LoVo (cell line): ENCODE data around the gene VPS4B.
"Not testable (repeated sequence)": the region's sequence is repeated elsewhere in the genome, so short reads cannot be mapped to it uniquely, and the experiment has no call there.

Experiments used
- DNase-seq: peaks from one replicate; pipeline ENCODE4 v3.0.0-alpha.2; 2016; ENCODE audit warnings: low spot score

Gene VPS4B

DNA sequence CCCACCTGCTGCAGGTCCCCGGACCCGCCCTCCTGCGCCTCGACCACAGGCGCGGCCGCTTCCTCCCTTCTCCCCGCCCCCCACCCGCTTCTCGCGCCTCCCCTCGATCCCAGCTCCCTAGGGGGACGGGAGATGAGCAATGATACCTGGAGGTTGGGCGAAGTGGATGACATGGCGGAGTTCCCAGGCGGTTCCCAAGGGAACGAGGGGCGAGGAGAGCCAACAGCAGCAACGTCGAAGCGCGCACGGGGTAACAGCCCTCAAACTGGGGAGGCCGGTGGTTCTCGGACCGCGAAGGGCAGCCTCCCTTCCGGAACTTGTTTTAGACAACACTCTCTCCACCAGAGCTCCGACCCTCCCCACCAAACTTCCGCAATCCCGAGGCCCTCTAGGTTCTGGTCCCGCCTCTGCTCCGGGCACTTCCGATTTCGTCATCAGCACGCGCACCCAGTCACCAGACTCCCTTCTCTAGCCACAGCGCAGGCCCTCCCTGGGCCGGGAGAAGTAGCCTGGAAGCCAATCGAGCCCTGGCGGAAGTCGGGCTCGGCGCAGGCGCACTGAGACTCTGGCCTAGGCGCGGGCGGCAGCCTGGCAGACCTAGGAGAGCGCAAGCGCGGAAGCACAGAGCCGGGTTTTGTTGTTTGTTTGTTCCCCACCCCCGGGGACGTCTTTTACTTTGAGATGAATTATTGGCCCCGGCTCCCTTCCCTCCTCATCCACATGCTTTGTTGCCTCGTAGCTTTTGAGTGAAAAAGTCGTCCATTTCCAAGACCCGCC, at the start of gene VPS4B:
Gene VPS4B, minus strand, starts transcription at position 390 of the 777 bp plus-strand sequence. Its CDS starts 217 bp downstream, at position 173.
- DNase-seq = peak; percentile 99

DNA sequence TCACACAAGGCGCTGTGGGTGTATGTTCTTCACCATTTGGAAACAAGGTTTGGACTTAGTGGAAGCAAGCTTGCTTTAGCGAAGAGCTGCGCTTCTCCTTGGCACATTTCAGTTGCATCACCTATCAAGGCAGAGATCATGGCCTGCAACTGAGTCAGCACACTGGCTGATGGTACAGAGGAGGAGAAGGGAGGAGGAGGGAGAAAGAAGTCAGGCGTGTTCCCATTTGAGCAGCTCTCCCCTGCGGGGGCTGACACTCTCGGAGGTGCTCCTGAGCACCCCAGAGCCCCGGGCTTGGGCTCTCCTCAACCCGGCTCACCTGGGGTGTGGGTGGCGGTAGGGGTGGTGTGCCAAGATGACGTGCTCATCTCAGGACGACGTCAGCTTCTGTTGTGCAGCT, 48.5 kb upstream of the VPS4B start:
- DNase-seq = no peak

DNA sequence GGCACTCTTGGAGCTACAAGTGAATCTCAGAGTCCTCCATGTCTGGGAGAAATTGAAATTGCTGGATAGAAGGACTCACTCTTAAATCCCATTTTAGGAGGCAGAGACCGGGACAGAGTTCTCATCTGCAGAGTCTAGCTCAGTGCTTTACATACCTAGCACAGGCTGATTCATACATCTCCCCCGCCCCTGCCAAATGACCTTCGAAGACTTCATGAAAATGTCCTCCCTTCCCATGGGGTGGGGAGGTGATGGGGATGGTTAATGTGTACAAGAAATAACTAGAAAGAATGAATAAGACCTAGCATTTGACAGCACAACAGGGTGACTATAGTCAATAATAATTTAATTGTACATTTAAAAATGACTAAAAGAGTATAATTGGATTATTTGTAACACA, 46.3 kb upstream of the VPS4B start:
- DNase-seq = no peak

DNA sequence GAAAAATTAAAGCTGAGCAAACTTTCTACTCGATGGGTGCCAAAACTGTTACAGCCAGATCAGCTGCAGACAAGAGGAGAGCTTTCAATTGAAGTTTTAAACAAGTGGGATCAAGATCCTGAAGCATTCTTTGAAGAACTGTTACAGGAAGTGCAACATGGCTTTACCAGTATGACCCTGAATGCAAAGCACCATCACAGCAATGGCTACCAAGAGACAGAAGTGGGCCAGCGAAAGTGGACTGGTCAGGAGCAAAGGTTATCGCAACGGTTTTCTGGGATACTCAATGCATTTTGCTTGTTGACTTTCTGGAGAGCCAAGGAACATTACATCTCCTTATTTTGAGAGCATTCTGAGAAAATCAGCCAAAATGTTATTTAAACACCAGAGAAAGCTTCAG, 45.4 kb upstream of the VPS4B start:
- DNase-seq = no peak

DNA sequence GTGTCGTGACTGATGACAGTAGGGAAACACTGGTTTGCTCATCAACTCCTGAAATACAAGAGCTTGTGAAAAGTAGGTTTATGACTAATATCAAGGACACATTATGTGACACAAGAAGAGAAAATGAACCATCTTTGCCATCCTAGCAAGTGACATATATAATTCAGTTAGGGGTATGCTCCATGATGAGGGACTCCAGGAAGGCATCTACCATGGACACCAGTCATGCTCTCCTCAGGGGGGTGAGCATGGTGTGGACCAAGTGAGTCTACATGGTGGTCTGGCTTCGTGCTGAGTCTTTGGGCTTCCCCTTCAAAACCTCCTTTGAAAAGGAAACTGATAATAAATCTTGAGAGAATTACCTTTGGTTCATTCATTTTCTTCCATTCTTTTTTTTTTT, 42.8 kb upstream of the VPS4B start:
- DNase-seq = no peak

DNA sequence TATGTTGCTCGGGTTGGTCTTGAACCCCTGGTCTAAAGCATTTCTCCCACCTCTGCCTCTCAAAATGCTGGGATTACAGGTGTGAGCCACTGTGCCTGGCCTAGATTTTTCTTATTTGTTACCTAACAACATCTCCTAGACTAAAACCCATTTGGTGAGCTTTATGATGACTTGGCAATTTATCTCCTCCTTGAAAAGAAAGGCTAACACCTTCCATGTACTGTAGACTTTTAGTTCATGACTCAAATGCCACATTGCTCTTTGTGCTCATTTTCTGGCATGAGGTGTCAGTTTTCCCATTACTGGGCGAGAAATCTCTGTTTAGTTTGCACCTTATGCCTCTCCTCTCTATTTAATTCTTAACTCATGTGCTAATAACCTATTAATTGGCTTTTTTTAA, 42.2 kb upstream of the VPS4B start:
- DNase-seq = no peak

DNA sequence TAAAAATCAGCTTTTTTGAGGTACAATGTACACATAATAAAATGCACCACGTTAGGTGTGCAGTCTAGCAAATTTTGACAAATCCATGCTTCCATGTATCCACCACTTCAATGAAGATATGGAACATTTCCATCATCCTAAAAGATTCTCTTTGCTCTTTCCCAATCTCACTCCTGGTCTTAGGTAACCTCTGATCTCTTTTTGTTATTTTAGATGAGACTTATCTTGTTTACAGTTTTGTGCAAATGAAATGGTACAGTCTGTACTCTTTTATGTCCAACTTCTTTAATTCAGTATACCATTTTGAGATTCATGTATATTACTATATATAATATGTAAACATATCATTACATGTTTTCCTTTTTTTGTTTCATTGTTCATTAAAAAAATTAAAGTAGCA, 38.1 kb upstream of the VPS4B start:
- DNase-seq = no peak

DNA sequence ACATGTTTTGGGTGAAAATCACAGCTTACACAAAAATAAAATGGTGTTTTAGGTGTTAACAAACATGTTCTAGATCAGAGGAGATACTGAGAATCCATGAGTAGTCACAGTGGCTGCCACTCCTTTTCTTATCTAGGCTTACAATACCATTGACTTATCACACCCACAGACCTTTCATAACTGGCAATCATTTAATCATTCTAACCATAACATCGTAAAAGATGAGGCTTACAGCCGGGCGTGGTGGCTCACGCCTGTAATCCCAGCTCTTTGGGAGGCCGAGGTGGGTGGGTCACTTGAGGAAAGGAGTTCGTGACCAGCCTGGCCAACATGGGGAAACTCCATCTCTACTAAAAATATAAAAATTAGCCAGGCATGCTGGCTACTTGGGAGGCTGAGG, 35.7 kb upstream of the VPS4B start:
- DNase-seq = peak; percentile 79

DNA sequence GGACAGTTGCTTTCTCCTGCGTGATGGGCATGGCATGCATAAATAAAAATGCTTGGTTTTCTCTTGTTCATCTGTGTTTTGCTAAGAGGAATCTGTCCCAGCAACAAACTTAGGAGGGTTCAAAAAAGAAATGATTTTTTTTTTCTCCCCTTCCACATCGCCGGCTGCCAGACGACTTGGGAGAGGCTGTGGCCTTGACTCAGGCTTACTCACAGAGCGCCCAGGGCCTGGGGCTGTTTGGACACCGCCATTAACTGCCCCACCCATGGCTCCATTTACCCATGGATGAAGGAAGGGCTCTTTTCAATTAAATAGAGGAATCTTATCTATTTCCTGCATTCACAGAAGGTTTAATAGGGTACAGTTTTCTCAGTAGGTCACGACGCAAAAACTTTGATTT, 32.2 kb upstream of the VPS4B start:
- DNase-seq = peak; percentile 89

DNA sequence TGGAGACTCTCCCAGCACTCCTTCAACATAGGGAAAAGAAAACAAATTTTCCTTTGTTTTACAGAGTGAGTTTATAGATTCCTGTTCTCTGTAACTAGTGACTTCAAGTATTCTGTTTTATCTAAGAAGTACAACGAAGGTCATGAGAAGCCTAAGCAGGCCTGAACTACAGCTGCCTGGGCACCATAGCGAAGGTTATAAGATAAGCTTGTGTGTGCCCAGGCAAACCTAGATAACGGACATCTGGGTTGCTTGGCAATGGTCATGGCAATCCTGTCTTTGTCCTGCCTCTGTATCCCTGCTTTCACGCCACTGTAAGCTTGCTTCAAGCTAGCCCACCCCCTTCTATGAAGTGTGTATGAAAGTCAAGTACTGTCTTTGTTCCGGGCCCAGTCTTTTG, 30.5 kb upstream of the VPS4B start:
- DNase-seq = not testable (repeated sequence)

DNA sequence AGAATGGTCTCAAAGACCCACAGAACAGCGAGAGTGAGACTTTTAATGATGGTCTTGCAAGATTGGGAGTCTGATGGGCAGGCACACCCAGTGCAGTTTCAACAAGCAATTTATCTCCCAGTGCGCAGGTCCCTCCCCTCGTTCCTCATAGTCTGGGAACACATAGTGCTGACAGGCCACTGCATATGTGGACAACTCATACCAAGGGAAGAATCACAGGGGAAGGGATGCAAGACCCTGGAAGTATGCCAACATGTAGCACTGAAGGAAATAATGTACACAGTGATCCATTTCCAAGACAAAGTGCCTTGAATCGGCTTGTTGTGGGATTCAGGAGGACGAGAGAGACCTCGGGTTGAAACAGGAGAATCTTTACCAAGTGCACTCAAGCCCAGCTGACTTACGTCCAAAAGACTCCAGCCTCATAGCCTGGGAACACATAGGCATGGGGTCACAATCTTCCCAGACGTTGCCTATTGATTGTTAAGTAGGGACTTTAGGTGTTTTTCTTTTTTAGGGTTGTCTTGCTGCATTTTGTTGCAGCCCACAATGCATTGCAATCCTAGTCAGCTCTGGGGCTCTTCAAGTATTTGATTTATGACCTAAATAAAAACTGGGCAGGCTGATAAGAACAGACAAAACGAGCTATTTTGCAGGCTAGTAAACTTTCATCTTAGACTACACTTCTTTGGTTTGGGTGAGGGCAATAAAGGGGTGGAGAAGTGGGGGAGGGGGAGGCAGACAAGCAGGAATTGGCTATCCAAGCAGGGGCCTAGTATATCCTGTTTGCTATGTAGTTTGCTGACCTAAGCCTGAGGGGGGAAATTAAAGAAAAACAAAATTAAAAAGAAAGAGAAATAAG, 29.8 kb upstream of the VPS4B start:
- peak; percentile 76 for DNase-seq

DNA sequence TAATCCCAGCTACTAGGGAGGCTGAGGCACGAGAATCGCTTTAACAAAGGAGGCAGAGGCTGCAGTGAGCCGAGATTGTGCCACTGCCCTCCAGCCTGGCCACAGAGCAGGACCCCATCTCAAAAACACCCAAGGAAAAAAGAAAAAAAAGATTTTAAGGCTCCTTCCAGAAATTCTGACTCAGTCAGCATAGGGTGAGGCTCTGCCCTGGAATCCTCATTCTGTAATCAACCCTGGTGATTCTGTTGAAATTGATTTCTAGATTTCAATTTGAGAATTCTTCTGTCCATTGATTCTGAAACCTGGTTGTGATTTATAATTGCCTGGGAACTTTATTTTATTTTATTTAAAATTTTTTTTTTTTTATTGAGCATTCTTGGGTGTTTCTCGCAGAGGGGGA, 27.1 kb upstream of the VPS4B start:
- DNase-seq = no peak

DNA sequence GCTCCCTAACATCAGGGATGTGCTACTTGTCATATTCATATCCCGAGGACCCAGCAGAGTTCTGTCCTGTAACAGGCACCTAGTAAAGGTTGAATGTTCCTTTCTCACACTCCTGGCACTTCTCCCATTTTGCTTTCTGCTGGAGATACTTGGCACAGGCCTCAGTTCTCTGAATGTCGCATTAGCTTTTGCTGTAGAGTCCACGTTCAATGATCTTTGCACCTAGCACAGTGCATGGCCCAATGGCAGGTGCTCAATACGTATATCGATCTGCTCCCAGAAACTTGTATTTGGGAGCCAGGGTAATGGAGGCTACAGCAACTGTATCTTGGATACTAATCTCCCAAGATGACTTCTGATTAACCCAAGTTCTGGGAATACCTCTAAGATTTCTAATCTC, 24.8 kb upstream of the VPS4B start:
- no peak for DNase-seq

DNA sequence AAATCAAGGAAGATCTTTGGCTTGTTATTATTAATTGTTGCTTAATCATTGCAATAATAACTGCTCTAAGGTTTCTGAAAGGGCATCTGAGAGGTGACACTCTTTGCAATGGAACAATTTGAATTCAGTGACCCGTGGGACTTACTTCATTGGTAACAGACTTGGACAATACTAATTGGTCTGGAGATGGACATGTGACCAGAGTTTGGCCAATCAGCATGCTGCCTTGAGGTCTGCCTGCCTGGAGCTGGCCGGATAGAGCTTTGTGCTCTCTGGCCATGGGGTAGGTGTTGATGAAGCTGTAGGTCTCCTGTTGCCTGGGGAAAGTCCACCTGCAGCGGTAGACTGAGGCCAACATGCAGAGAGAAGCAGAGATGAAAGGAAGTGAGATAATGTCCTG, 24.0 kb upstream of the VPS4B start:
- no peak for DNase-seq

DNA sequence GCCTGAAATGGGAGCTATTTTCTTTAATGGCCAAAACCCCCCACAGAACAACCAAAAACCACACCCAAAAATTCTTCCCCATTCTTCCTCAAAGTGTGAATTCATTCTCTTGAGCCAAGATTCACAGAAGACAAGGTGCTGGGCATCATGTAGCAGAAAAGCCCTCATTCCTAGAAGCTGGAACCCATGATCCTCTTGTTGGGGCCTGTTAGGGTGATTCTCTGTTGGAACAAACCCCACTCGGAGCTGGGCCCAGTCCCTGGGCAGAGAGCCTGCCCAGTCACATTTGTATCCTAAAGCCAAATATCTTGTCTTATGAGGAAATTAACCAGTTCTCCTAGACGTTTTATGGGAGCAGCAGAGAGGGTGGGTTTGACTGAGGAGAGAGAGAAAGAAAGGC, 22.8 kb upstream of the VPS4B start:
- no peak for DNase-seq

DNA sequence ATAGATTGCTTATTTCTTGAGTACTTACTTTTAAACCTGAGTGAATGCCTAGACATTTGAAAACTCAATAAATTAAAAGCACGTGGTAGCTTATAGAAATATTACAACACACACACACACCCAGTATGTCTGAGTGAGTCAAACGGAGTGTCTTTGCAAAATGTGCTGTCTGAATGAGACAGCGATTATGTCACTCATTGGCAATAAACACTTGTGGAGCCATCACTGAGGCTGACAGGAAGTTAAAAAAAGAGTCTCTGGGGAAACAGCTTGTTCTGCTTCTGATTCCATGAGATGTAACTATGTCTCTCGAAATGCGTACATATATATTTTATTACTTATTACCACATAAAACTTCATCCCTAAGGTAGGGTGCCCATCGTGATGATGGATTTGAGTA, 22.3 kb upstream of the VPS4B start:
- peak; percentile 50 for DNase-seq

DNA sequence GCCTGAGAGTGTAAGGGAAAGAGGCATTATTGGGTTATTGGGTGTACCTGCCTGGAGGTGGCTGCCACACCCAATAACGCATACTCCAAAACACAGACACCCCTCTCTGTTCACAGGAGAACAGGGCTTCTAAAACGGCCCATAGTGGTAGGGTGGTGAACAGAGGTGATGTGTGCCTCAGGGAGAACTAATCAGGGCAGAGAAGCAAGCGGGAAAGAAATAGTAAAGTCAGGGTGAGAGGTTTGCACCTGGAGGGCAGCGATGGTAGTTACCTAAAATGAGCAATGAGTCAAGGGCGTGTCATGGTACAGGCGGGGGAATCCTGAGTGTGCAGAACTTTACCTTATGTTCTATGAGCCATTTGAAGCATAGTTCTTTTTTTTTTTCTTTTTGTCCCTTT, 21.6 kb upstream of the VPS4B start:
- DNase-seq = no peak

DNA sequence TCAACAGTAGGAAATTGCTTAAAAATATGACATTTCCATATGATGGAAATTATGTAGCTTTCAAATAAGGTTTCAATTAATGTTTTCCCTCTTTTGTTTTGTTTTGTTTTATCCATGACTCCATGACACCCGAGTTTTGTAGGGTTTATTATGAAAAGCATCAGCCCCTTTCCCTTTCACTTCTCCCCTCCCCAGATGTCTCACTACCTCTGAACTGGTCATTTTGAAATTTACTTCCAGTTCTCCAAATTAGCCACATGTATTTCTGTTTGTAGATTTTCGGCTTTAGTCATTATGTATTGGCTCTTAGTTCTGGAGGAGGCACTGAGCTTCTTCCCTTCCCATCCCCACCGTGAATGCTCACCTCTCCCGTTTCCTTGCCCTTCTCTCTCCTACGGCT, 18.6 kb upstream of the VPS4B start:
- no peak for DNase-seq

DNA sequence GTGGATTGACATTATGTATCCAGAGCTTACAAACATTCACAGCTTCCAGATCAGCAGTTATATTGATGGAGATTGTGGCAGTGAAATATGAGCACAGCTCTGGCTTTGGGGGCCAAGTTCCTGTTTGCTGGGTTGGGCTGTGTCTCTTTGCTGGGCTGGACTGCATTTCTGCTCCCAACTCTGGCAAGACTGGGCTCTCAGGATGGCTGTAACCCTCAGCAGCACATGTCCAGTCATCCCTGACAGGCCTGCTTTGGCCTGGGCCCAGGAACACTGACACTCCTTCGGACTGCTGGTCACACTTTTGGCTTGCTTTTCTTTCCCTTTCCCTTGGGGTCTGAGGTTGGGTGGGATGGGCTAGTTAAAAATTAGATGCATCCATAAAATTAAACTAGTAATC, 17.9 kb upstream of the VPS4B start:
- DNase-seq = no peak

DNA sequence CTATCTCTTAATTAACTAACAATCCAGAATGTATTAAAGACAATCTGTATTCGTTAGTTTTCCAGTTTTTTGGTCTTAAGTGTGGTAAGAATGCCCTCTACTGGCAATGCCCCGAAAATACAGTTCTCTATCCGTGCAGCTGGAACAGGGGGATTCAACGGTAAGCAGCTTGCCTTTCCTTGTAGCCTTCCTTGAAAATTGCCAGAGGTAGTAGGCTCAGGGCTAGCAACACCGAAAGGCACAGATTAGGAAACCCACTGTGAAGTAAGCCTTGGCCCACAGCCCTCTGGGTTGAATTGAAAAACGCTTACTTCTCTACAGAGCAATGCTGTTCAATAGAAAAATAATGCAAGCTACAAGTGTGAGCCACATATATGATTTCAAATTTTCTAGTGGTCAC, 17.1 kb upstream of the VPS4B start:
- peak; percentile 69 for DNase-seq

DNA sequence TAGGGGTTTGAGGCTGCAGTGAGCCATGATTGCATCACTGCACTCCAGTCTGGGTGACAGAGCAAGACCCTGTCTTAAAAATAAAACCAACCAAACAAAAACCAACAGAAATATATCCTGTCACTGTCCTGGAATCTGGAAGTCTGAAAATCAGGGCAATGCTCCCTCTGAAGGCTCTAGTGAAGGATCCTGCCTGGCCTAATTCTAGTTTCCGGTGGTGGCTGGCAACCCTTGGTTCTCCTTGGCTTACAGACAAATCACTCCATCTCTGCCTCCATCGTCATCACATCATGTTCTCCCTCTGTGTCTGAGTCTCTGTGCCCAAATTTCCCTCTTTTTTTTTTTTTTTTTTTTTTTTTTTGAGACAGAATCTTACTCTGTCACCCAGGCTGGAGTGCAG, 15.9 kb upstream of the VPS4B start:
- DNase-seq = no peak

DNA sequence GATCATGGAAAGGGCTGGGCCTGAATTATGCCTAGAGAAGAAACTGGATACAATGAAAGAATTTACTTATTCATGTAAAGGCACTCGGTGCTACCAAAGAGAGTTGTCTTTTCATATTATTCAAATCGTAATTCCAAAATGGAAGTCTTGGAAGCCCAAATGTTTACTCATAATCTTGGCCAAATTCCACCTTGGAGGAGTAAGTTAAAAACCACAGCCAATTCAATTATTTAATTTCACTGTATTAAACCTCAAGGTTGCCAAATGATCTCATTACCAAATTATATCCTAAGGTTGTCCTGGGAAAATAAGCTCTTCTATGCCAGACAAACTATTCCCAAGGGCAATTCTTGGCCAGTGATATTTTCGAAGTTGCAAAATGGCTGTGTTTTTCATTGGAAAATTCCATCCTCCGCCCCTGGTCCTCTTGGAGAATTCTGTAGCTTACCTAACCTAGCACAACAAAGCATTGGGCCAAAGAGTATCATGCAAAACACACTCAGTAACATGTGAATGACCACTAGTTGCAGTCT, 11.1 kb upstream of the VPS4B start:
- DNase-seq = no peak

DNA sequence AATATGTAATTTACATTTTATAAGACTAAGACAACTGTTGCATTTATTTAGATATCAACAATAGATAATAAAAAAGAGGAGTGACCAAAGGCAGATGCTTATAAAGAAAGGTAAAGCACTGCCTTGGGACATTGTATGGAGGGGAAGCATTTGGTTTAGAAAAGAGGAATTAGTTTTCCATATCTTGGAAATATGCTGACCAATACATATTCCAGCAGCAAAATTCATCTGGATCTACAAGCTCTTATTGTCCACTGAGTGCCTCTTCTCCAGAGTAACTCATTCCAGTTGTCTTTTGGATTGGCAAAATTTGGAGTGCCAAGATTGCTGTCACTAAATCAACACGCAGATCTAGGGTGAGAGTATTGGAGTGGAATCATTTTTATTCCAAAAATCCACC, 8.9 kb upstream of the VPS4B start:
- DNase-seq = no peak
